Measurements from ENCODE around the gene CALHM4. TPM values are rescaled to one million over a fixed set of nuclear protein-coding genes. Genes with fewer than 3 reads are reported as not detected.

Gene CALHM4
- polyA plus RNA-seq, 2 of the 4 experiments (the other 2 are of a cell fraction) = not detected

DNA sequence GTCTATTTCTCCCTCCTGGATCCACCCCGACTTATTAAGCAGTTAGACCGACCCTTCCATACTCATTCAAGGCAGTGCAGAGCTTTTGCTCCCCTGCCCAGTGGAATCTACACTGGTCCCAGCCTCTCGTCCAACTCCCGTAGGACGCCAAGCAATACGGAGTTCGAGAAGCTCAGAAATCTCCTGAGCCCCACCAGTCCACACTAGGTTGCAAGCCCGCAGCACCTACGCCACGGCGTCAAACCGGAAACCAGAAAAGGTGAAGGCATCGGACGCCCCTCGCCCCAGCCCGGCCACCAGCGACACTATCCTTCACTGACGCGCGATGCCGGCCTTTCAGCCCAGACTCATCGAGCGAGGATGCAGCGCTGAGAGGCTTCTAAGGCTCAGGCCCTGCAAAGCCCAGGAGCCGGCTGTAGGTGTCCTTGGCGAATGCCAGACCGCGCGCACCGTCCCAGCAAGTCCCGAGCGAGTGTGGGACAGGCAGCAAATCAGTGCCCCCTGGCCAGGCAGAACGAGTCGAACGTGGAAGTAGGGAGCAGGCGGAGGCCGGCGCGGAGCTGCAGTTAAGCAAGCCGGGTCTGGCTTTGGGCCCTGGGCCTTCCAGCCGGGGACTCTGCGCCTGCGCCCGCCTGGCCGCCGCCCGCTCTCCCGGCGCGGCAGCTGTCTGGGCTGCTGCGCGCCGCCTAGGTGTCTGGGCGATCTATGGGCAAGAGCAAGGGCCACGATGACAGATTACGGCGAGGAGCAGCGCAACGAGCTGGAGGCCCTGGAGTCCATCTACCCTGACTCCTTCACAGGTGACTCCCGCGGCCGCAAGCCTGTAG is 17.5 kb downstream of the CALHM4 start, which contains the start of gene RWDD1:
RWDD1 (plus strand) TSS at position 649 of the 827 bp plus-strand sequence; CDS start at position 728, 79 bp downstream.
- 2% methylated on average over 13 of the region's 62 CpGs for WGBS (ENCODE audit: missing lambda C conversion rate)
- peak; percentile 98 to 99 for ATAC-seq
- H3K4me1 ChIP-seq = peaks cover 19% of the 10 kb centered on the region; the same call in 2 of the 3 replicates
- H3K9me3 ChIP-seq = no peaks in the 10 kb centered on the region
- peak within 1 kb of the TSS; percentile 89 for H3K4me3 ChIP-seq
- CTCF ChIA-PET = interaction anchor here (0.8 to 2.4 kb wide), 12 partner anchors 8 to 304 kb away, joined by 3 to 16 read pairs (median 4); partner anchors contain the start of gene TSPYL1
- peak; percentile 87 to 99 for DNase-seq (ENCODE audit: low read depth in 1 of 2, low spot score in 1 of 2)
- POLR2A ChIA-PET = interaction anchor here (0.6 to 2.0 kb wide), 14 partner anchors 8 to 316 kb away, joined by 3 to 12 read pairs (median 4); partner anchors contain the start of genes CALHM4, KPNA5, RSPH4A and TSPYL1
- FAIRE-seq = no peak
- H3K27ac ChIP-seq = peak within 1 kb of the TSS; percentile 90 to 96
- peak within 1 kb of the TSS; percentile 93 for H3K4me2 ChIP-seq
- TF ChIP-seq HOXB5 (CRISPR knock-in tag; IDR thresholded peaks at IDR 0.05) = no peak
- TF ChIP-seq ZC3H11A (IDR thresholded peaks at IDR 0.05) = no peak
- no peak for TF ChIP-seq BHLHE40 (IDR thresholded peaks at IDR 0.05; ENCODE audit: low read depth, low read length)
- TF ChIP-seq CBX2 (IDR thresholded peaks at IDR 0.05; ENCODE audit: borderline replicate concordance, low read depth) = no peak
- TF ChIP-seq JUN (IDR thresholded peaks at IDR 0.05) = peak; percentile 83 to 98; a peak in 4 of 5 replicates
- no peak for TF ChIP-seq HOXA7 (CRISPR knock-in tag; IDR thresholded peaks at IDR 0.05)
- no peak for TF ChIP-seq JUNB (IDR thresholded peaks at IDR 0.05)
- TF ChIP-seq NPAS2 (CRISPR knock-in tag; IDR thresholded peaks at IDR 0.05; ENCODE audit: borderline replicate concordance) = no peak
- no peak for TF ChIP-seq NFE2L2 (conservative IDR thresholded peaks at IDR 0.05; ENCODE audit: low read length)
- TF ChIP-seq TP53 (CRISPR knock-in tag; IDR thresholded peaks at IDR 0.05) = no peak
- no peak for TF ChIP-seq NR3C1 (IDR thresholded peaks at IDR 0.05)
- no peak for TF ChIP-seq CHD4 (IDR thresholded peaks at IDR 0.05; ENCODE audit: borderline replicate concordance)
- no peak for TF ChIP-seq RNF2 (IDR thresholded peaks at IDR 0.05; ENCODE audit: borderline replicate concordance, low read depth)
- no peak for TF ChIP-seq ZFP36 (IDR thresholded peaks at IDR 0.05; ENCODE audit: borderline replicate concordance, partially characterized antibody)
- no peak for TF ChIP-seq ELK1 (IDR thresholded peaks at IDR 0.05; ENCODE audit: low read depth, low read length)
- no peak for TF ChIP-seq EP300 (IDR thresholded peaks at IDR 0.05)
- TF ChIP-seq EHF (CRISPR knock-in tag; IDR thresholded peaks at IDR 0.05) = no peak
- no peak for TF ChIP-seq HEYL (CRISPR knock-in tag; IDR thresholded peaks at IDR 0.05)
- TF ChIP-seq POLR2AphosphoS2 (conservative IDR thresholded peaks at IDR 0.05; ENCODE audit: low read length) = no peak
- peak; percentile 86 for TF ChIP-seq MAX (IDR thresholded peaks at IDR 0.05)
- TF ChIP-seq EHMT2 (IDR thresholded peaks at IDR 0.05; ENCODE audit: low read depth) = no peak
- no peak for TF ChIP-seq KDM1A (IDR thresholded peaks at IDR 0.05; ENCODE audit: low read depth)
- TF ChIP-seq, protein P1, sequence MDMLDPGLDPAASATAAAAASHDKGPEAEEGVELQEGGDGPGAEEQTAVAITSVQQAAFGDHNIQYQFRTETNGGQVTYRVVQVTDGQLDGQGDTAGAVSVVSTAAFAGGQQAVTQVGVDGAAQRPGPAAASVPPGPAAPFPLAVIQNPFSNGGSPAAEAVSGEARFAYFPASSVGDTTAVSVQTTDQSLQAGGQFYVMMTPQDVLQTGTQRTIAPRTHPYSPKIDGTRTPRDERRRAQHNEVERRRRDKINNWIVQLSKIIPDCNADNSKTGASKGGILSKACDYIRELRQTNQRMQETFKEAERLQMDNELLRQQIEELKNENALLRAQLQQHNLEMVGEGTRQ (IDR thresholded peaks at IDR 0.05) = no peak
- TF ChIP-seq E2F6 (IDR thresholded peaks at IDR 0.05; ENCODE audit: borderline replicate concordance, low read depth) = no peak; the same call in 1 of the 2 replicates
- TF ChIP-seq RFX5 (IDR thresholded peaks at IDR 0.05) = peak; percentile 40; the same call in 1 of the 2 replicates
- peak; percentile 85 for TF ChIP-seq MYC (IDR thresholded peaks at IDR 0.05; ENCODE audit: borderline replicate concordance, low read length)
- TF ChIP-seq CHD2 (IDR thresholded peaks at IDR 0.05; ENCODE audit: low read length, partially characterized antibody) = no peak
- TF ChIP-seq RARB (CRISPR knock-in tag; IDR thresholded peaks at IDR 0.05) = no peak
- TF ChIP-seq POLR2A (IDR thresholded peaks at IDR 0.05; ENCODE audit: low read length) = peak; percentile 76
- no peak for TF ChIP-seq HES2 (IDR thresholded peaks at IDR 0.05)
- TF ChIP-seq, protein P2, sequence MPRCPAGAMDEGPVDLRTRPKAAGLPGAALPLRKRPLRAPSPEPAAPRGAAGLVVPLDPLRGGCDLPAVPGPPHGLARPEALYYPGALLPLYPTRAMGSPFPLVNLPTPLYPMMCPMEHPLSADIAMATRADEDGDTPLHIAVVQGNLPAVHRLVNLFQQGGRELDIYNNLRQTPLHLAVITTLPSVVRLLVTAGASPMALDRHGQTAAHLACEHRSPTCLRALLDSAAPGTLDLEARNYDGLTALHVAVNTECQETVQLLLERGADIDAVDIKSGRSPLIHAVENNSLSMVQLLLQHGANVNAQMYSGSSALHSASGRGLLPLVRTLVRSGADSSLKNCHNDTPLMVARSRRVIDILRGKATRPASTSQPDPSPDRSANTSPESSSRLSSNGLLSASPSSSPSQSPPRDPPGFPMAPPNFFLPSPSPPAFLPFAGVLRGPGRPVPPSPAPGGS (IDR thresholded peaks at IDR 0.05) = peak; percentile 57; the same call in 2 of the 3 replicates
- no peak for TF ChIP-seq ESRRA (IDR thresholded peaks at IDR 0.05; ENCODE audit: borderline replicate concordance, low read length)
- TF ChIP-seq HOXB13 (CRISPR knock-in tag; IDR thresholded peaks at IDR 0.05; ENCODE audit: low read depth) = no peak
- TF ChIP-seq GATA3 (IDR thresholded peaks at IDR 0.05; ENCODE audit: borderline replicate concordance) = peak; percentile 56
- TF ChIP-seq, protein P3, sequence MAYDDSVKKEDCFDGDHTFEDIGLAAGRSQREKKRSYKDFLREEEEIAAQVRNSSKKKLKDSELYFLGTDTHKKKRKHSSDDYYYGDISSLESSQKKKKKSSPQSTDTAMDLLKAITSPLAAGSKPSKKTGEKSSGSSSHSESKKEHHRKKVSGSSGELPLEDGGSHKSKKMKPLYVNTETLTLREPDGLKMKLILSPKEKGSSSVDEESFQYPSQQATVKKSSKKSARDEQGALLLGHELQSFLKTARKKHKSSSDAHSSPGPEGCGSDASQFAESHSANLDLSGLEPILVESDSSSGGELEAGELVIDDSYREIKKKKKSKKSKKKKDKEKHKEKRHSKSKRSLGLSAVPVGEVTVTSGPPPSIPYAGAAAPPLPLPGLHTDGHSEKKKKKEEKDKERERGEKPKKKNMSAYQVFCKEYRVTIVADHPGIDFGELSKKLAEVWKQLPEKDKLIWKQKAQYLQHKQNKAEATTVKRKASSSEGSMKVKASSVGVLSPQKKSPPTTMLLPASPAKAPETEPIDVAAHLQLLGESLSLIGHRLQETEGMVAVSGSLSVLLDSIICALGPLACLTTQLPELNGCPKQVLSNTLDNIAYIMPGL (CRISPR knock-in tag; IDR thresholded peaks at IDR 0.05; ENCODE audit: borderline replicate concordance) = no peak
- TF ChIP-seq ZNF302 (CRISPR knock-in tag; IDR thresholded peaks at IDR 0.05) = no peak
